C4-2B (cell line): ENCODE data around the gene ATP13A1.

ENCODE experiments used
- CTCF ChIP-seq: fragments of 450-650 bp; conservative IDR thresholded peaks from 2 replicates; pipeline ENCODE4 v1.5.1; 2017; ENCODE audit warnings: mild to moderate bottlenecking
- ZFX ChIP-seq: fragments of 450-650 bp; IDR thresholded peaks from 2 replicates; pipeline ENCODE4 v1.6.1; 2017

DNA sequence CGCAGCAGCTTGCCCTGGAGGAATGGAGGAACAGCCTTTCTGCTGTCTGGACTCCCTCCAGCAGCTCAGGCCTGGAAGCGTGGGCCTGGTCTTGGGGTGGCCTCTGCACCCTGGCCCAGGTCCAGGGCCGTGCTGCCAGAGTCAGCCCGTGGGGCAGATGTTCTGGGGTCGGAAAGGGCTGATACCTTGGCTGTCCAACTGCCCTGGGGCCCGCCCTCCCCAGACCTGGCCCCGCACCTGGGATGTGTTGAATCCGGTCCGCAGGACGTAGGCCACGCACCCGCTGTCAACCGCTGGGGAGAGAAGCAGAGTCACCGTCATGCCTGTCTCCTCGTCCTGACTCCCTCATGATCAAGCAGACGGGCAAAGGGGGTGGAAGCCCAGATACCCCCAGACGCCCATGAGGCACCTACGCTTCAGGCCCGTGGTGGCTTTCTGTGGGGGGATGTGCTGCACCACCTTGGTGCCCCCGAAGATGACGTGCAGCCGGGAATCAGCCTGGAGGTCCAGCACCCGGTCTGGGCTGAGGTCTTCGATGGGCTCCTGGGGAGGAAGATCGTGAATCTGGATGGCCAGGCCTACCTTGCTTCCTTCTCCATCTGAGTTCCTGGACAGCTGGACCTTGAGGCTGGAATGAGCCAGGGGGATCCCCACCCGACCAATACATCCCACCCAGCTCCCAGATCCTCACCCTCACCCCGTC is 7.7 kb downstream of the ATP13A1 start:
- TF ChIP-seq CTCF (no peak), ZFX (no peak)
